HG03521 (cell line): ENCODE results near the gene ST3GAL5.
A peak's percentile ranks its signal among the peaks of the same experiment; 100 is the strongest.
"Not testable (repeated sequence)": the region's sequence is repeated elsewhere in the genome, so short reads cannot be mapped to it uniquely, and the experiment has no call there.

ENCODE experiments used
- ATAC-seq: cut with Tn5 transposase; IDR thresholded peaks from one replicate; pipeline ENCODE4 v1.9.1; 2021; ENCODE audit warnings: mild to moderate bottlenecking, moderate library complexity; ENCODE audit not compliant: unreplicated experiment

The ST3GAL5 gene

DNA sequence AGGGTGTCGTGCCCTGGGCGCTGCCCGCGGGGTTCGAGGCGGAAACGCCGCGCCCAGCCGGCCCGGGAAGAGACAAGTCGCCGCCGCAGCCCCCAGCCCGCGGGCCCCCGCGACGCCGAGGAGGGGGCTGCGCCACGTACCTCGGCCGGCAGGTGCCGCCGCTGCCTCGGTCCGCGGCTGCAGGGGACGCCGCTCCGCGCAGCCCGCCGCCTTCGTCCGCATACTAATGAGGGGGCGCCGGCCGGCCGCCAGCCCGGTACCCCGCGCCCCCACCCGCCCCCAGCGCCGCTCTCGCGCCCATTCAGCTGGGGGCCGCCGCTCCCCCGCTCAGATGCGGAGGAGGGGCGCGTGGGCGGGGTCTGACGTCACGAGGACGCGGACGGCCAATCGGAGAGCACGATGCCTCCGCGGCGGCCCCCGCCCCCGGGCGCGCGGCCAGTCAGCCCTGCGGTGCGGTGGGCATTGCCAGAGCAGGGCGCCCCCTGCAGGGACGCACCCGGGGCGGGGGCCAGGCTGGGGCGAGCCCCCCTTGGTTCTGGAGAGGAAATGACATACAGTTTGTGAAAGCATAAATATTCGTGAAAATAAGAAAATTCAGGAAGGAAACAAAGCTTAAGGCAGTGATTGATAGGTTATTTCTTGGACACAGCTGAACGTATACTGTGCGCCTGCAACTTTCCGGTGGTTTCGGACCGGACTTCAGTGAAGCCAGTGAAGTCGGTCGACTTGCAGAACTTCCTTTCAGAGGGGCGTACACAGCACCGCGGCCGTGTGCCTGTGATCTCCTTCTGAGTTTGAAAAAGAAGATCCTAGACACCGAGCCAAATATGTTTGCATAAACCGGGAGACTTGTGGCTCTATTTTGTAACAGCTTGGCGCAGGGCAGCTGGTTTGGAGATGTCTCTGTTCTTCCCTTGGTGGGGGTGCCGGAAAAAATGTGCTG is at the start of gene ST3GAL5:
ST3GAL5 (minus strand) TSS at position 307 of the 943 bp plus-strand sequence; CDS start at position 222, 85 bp downstream.
- peak; percentile 86 for ATAC-seq

DNA sequence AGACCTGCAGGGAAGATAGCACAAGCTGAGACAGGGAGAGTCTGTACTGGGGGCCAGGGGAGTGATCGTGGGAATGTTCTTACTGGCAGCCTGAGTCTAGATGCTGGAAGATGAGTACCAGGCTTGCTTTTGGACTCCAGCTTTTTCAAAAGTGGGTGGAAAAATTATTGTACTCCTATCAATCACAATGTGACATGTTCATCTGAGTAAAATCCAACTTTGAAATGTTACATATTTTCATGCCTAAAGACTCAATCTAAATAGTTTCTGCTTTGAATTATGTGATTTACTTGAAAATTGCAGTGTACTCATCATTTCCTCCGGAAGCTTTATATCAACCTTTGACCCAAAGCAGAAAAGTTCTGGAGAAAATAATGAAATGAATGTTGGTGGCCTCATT is 49.7 kb upstream of the ST3GAL5 start:
- no peak for ATAC-seq

DNA sequence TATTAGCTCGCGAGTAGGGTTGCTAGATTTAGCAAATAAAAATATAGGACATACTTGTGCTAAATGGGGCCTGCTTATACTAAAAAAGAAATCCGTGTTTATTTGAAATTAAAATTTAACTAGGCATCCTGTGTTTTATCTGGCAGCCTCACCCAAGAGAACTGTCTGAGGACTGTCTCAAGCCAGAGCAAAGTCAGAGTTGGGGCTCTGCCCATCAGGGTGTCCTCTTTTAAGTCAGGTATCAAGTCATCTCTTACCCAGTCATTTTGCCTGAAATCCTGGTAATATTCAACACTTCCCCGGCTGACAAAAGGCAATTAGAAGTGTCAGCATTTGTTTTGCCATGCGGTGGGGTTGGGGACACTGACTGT is 48.3 kb upstream of the ST3GAL5 start:
- ATAC-seq: no peak

DNA sequence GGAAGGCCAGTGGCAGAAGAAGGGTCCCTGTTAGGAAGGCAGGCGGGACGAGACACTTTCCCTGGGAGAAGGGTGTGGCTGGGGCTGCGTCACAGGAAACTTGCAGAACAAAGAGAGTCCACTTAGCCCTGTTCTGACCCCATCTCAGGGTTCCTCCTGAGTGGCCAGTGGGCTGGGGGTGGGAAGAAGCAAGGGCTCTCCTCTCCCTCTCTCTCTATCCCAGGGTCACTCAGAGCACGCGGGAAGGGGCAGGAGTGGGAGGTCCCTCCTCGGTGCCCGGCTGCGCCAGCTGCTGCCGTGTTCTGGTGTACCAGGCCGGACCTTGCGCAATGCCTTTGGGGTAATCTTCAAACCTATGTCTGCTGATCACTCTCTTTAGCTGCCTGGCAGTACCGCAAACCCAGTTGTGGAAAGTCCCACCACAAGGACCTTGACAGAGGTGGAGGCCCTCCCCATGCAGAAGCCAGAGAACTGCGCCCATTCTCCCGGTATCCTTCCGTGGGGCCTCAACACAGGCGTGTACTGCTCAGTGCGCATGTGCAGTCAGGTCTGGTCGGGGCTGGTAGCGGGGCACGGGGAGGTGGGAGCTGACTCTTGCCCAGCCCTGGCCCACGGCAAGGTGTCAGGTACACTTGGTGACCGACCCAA is 47.8 kb upstream of the ST3GAL5 start:
- ATAC-seq: no peak

DNA sequence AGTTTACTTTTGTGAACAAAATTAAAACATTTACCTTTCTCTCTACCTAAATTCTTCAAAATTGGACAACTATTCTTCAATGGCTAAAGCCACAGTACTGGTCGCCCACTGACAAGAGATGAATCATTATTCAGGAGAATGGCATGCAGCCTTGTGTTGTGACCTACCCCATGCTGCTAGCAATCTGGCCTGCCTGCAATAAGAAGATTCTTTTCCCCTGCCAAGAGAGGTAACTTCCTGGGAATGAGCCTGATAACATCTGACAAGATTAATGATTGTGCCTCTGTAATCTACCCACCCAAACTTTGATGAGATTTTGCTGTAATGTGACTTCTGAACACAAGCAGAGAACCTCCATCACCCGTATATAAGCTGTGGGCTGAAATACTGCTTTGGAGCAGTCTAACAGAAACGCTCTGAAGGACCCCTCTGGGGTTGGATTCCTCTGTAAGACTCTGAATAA is 47.0 kb upstream of the ST3GAL5 start:
- ATAC-seq: no peak

DNA sequence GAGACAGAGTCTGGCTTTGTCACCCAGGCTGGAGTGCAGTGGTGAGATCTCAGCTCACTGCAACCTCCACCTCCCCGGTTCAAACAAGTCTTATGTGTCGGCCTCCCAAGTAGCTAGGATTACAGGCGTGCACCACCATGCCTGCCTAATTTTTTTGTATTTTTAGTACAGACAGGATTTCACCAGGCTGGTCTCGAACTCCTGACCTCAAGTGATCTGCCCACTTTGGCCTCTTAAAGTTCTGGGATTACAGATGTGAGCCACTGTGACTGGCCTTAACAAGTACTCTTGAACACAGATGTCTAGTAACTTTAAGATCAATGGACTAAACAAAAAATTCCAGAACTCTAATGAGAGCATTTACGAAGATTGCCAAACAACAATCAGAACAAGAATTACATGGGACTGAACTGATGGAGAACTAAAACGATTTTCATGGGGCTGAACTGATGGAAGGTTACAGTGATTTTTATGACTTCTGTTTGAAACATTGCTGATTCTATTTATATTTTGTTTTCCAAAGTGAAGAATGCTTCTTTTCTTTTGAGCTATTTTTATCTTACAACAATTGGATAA is 46.5 kb upstream of the ST3GAL5 start:
- no peak for ATAC-seq

DNA sequence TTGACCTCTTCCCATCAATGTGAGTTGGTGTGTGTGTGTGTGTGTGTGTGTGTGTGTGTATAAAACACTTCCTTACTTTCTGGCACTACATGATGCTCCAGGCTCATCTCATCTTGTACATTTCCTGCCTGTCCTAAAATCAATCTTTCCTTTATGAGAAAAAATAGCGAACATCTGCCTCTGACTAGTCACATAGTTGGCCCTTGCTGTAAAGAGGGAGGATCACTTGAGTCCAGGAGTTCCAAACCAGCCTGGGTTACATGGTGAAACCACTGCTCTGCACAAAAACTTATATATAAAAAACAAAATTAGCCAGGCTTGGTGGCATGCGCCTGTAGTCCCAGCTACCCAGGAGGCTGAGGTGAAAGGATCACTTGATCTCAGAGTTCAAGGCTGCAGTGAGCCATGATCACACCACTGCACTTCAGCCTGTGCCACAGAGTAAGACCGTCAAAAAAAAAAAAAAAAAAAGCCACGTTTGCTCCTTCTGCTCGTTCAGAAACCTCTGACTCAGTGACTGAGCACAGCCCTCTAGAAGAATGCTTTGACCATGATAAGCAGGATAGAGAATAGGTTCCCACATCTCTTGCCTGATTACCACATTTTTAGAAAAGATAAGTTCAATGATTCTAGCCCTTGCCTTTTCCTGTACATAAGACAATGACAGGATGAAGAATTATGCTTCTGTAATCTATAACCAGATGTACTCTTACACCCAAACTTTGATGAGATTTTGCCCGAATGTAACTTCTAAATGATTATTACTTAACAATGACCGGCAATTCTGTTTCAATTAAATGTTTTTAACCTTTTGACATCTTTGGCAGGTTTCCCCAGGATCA is 45.2 kb upstream of the ST3GAL5 start:
- ATAC-seq: no peak

DNA sequence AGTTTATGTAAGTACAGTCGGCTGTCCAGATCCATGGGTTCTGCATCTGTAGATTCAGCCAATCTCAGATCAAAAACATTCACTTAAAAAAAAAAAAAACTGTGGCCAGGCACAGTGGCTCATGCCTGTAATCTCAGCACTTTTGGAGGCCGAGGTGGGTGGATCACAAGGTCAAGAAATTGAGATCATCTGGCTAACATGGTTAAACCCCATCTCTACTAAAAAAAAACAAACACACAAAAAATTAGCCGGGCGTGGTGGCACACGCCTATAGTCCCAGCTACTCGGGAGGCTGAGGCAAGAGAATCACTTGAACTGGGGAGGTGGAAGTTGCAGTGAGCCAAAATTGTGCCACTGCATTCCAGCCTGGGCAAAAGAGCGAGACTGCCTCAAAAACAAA is 42.4 kb upstream of the ST3GAL5 start:
- not testable (repeated sequence) for ATAC-seq

DNA sequence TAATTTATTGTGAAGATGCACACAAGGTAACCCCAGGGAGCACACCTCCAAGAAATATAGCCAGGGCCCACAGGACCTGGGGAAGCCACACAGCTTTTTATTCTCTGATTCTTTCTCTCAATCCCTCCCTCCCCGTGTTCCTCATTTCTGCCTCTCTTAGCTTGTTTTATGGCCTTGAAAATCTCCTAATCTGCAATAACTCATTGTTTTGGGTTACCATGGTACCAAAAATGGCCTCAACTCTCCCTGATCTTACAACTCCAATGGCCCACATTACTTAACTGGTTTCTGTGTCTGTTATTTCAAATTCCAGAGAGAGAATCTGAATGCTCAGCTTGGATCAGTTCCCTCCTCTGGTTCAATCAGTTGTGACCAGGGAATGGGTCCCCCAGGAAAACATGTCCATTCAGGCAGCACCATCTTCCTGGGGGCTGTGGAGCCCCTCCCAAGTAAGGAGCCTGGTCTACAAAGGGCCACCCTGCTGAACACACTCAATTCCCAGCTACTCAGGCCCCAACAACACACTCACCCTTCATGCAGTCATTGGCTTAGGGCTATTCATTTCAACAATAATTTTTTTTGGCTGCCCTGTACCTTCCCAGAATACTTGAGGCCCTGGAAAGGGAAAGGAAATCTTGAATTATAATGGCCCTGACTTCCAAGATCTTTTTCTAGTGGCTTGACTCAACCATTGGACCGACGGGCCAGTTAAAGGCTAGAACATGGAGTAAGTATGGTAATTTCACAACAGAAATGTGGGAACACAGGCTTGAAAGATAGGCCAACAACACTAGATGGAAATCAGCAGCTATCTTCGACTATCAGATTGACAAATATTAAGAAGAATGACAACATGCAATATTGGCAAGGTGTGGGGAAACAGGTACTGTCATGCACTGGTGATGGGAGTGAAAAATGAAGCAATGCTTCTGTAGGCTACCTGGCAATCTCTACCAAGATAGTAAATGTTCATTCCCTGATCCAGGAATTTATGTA is 41.6 kb upstream of the ST3GAL5 start:
- no peak for ATAC-seq

DNA sequence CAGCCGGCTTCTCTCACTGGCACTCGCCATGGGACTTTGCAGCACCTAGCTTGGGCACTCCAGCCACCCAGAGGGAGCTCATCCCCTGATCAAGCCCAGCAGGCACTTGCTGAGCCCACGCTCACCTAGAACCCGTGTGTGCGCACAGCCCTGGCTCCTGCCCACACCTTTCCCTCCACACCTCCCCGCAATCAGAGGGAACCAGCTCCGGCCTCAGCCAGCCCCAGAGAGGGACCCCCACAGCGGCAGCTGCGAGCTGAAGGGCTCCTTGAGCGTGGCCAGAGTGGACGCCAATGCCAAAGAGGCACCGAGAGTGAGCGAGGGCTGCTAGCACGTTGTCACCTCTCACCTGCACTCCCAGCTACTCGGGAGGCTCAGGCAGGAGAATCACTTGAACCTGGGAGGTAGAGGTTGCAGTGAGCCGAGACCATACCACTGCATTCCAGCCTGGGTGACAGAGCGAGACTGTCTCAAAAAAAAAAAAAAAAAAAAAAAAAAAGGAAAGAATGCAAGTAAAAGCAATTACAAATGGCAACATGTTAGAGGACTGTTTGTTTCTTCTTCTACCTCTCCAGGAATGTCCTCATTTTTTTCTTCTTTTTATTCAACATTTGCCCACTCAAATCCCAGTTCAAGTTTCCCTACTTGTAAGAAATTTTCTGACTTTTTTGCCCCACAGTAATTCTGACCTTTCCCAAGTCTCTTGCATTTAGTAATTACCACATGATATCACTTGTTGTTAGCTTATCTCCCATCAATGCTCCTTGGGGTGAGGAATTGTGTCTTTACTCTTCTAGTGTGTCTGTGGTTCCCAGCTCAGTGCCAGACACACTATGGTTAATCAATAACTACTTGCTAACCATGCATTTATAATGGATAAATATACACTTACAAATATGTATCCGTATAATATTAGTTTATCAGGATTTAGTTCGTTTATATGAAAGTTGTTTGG is 40.6 kb upstream of the ST3GAL5 start:
- no peak for ATAC-seq

DNA sequence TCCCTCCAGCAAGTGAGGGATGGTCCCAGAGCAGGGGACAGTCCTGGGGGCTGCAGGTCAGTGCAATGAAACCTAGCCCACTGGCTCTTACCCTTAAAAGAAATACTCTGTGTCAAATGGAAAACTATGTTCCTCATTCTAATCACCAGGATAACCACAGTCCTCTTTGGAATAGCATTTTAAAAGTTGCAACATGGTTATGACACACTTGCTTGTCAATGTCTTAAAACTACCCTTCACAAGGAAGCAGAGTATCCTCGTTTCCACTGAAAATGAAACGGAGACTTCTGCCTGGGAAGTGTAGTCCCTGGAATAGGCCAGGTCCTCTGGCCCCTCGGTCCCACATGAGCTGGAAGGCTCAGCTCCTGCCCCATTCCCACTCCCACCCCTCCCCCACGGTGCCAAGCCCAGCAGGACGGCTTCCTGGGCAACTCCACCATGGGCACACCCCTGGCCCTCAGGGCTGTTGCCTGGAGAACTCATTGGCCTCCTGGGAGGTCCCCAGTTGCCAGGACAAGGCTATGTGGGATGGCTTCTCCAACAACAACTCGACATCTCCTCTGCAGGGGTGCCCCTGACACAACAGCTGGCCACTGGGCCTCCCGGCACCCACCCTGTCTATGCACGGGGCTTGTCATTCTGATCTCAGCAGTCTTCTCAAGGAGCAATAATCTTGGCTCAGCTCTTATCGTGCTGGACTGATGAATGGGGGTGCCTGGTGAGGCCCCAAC is 38.3 kb upstream of the ST3GAL5 start:
- ATAC-seq: no peak

DNA sequence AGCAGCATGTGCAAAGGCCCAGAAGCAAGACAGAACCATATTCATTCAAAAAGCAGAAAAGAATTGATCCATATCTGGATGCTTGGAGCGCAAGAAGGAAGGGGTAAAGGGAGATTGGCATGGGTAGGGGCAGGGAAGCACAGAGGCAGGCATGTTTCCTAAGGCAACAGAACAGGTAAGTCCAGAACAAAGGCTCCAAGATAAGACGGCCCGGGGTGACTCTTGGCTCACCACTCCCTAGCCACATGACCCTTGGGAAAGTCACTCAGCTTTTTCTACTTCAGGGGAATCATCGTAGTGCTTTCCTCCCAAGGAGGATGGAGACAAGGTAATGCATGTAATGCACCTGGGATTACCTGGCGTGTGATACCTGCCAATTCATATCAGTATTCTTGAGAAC is 37.7 kb upstream of the ST3GAL5 start:
- ATAC-seq: no peak

DNA sequence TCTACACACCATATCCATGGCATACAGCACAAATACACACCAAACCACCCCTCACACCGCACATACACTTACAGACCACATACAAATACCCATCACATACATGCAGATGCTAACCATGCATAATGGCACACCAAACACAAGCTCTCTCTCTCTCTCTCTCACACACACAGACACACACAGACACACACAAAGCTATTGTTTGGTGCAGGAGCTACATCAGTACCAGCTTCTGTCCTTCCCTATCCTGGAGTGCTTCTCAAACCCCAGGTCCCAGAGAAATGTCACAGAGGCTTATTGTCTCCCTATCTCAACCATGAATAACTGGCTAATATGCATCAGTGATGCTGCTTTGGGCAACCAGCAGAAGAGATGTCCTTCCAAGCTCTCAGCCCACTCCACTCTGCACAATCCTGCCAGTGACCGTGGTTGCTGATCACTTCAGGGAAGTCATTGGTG is 36.5 kb upstream of the ST3GAL5 start:
- ATAC-seq: no peak

DNA sequence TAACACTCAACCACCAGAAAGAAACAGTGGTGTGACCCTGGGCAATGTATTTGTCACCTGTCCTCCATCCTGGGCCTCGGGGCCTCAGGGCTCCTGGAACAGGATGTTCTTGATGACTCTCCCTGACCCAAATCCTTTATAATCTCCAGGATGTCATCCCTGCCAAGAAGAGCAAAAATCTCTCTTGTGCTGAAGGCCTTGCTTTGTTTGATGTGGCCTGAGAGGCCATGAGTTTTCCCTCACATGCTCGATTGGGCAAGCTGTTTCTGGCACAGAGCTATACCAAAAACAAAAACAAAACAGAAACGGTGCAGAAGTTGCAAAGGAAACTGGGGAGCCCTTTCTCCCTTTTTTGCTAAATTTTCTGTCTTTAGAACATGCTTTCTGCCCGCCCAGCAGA is 35.7 kb upstream of the ST3GAL5 start:
- no peak for ATAC-seq

DNA sequence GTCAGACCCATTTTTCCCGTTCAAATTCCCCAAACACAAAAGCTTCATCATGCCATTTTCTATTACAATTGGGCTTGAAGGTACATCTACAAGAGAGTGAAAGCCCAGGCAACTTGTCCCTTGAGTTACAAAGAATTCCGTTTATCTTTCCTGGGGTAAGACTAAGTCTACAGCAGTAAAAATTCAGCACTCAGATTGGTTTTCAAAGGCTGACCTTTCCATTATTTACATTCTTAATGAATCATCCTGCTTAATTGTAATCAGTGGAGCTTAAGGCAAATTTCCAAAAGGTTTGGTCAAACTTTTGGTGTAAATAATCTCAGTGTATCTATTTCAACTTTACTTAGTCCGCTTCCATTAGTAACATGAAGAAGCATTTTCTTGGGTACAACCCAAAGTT is 33.4 kb upstream of the ST3GAL5 start:
- ATAC-seq: no peak

DNA sequence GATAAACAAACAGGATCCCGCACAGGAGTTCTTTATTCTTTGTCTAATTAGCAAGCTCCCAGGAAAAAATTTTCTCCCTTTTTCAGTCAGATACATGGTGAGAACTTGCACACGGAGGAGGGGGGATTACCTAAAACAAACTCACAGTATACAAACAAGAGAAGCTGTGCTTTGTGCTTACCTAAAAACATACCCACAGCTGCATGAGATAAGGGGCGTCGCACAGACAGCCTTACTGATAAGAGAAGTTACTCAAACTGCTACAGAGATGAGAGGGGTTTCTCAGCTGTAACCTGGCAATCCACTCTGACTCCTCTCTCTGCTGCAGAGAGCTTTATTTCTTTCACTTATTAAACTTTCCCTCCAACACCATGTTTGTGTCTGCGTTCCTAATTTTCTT is 32.9 kb upstream of the ST3GAL5 start:
- no peak for ATAC-seq

DNA sequence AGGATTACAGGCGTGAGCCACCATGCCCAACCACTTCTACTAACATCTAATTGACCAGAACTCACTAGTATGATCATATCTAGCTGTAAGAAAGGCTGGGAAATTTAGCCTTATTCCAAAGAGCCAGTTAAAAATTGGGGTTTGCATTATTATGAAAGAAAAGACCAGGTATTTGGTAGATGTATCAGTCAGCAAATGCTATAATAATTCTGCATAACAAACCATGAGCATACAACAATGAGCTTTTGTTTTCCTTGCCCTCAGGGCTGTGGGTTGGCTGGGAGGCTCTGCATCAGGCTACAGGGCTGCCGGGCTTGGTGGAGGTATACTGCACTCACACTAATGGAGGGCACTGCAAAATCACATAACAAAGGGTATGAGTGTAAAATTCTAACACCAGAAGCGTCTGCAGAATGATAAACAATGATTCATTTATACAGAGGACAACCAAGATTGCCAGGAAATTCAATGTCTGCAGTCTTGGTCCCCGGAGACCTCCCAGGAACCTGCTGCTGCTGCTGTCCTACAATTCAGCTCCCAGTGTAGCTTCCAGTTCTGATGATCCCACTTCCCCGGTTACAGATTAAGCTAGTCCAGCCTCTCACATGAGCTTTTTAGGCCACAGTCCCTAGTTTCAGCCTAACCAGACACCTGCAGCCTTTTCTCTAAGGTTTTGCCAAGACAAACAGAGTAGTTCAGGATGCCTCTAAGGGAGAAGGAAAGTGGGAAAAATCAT is 32.2 kb upstream of the ST3GAL5 start:
- no peak for ATAC-seq
